GM19035 (cell line): Measurements from ENCODE around the gene MDP1.
"Not testable (repeated sequence)": the region's sequence is repeated elsewhere in the genome, so short reads cannot be mapped to it uniquely, and the experiment has no call there.

Experiments used
- ATAC-seq: cut with Tn5 transposase; IDR thresholded peaks from one replicate; pipeline ENCODE4 v1.9.1; 2021; ENCODE audit not compliant: unreplicated experiment

Gene MDP1

DNA sequence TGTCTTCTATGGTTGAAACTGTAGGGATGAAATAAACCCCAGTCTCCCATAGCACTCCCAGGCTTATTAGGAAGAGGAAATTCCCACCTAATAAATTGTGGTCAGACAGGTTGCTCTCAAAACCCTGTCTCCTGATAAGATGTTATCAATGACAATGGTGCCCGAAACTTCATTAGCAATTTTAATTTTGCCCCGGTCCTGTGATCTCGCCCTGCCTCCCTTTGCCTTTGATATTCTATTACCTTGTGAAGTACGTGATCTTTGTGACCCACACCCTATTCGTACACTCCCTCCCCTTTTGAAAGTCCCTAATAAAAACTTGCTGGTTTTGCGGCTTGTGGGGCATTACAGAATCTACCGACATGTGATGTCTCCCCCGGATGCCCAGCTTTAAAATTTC lies 13.3 kb downstream of the MDP1 start:
- not testable (repeated sequence) for ATAC-seq

DNA sequence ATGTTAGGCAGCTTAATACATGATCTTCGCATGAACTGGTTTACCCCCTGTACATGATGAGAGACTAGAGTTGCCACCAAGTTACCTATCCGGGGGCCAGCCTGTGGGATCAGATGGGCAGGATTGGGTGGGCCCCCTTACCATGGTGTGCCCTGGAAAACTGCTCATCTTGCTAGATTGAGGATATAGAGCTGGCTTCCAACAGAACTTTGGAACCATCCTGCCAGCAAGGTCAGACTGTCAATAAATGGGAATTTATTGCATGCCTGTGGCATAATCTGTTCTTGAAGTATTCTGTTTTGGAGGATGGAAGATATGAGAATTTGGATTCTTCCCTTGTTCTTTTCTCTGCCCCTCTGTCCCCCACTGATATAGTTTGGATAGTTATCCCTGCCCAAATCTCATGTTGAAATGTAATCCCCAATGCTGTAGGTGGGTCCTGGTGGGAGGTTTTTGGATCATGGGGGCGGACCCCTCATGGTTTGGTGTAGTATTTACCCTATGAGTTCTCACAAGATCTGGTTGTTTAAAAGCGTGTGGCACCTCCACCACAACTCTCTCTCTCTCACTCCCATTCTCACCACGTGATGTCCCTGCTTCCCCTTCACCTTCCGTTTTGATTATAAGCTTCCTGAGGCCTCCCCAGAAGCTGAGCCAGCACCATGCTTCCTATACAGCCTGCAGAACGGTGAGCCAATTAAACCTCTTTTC lies 16.9 kb downstream of the MDP1 start:
- ATAC-seq = no peak

DNA sequence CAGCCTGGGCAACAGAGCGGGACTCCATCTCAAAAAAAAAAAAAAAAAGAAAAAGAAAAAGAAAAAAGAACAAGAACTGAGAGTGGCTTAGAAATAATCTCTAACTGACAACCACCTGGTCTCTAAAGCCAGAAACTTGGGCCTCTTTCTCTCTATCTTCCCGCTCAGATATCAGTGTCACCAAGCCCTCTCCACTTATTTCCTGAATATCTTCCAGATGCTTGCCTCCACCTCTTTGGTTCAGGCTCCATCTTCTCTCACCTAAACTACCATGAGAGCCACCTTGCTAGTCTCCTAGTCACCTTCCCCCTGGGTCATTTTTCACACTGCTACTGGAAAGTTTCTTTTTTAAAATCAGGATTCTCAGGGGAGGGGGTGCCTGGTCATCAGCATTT lies 18.8 kb downstream of the MDP1 start:
- ATAC-seq = no peak

DNA sequence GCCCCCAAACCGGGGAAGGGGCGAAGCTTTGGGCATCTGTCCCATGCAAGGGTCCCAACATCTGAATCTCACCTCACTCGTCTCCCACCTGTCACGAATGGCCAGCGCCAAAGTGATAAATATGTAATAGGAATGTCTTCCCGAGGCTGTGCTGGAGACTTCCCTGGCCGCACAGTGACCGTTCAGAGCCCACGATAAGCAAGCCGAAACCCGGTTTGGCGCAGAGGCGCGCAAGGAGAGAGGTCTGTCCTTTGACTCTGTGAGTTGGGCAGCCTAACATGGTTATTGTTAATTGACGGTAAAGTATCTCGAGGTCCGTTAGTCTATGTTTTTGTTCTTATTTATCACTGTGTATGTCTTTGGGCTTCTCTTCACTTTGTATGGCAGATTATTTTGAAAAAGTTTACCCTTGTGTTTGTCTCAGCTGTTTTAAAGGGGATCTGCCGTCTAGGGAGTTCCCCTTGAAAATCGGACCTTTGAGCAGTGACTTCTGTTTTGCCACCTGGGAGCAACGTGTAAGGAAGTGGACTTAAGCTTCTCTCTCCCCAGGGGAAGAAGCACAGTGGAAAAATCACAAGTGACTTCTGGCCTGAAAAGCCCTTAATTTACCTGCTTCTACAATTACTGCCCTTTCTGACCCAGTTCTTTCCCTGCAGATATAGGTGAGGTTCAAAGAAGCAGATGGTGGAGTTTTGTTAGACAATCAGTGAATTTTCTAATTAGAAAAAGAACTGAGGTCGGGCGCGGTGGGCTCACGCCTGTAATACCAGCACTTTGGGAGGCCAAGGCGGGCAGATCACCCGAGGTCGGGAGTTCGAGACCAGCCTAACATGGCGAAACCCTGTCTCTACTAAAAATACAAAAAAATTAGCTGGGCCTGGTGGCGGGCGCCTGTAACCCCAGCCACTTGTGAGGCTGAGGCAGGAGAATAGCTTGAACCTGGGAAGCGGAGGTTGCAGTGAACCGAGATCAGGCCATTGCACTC lies 19.5 kb downstream of the MDP1 start:
- ATAC-seq = peak; percentile 23

- peak; percentile 81 for ATAC-seq
These were observed 20.4 kb downstream of the MDP1 start, which contains the start of gene TM9SF1 for GRCh38 chr14:24195186-24196070. Gene TM9SF1 (minus strand): TSS chr14:24195441. CDS start chr14:24195019, 422 bp downstream.

DNA sequence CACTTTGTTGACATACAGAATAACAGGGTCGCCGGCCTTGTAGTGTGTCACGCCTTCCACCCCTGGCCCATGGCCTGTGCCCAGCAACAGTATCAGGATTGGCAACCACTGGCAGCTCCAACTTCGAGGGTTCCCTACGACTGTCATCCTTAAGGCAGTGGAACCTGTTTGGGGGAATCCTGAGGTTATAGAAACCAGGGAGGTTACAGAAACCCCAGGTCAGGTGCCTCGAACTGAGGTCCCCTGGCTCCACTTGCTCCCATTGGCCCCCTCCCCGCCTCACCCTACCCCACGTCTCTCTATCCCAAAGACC lies 21.0 kb downstream of the MDP1 start:
- ATAC-seq = no peak

- no peak for ATAC-seq
These were observed 21.5 kb downstream of the MDP1 start for GRCh38 chr14:24194186-24194872.

DNA sequence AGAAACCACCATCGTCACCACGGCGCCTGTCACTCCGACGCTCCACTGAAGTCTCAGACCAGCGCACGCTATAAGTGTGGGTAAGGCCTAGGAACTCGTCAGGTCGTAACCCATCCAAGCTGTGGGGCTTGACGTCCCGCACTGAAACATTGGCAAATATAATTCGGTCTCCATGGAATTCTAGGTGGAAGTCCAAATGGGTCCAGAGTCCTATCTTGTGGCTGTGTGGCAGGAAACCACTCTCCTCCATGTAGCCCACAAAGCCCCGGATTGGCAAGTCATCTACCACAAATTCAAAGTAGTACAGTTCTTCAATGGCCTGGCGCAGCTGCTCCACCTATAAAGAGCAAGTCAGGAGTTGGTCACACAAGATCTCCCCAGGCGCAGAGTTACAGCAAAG lies 22.9 kb downstream of the MDP1 start:
- ATAC-seq = no peak

DNA sequence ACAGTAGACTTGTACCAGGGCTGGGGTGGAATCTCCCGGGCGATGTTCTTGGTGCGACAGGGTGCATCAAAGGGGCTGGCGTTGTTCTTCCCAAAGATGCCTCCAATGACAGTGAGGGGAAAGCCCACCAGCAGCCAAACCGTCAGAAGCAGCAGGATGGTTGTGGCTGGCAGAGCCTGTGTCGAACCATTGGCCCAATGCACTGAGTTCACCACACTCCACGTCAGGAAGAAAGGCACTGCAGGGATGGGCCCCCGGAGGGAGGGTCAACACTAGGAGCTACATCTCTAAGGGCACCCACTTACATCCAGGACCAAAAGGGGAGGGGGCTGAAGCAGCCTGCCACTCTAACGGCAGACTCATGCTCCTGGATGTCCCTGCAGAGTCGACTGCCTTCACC lies 25.4 kb downstream of the MDP1 start:
- no peak for ATAC-seq

DNA sequence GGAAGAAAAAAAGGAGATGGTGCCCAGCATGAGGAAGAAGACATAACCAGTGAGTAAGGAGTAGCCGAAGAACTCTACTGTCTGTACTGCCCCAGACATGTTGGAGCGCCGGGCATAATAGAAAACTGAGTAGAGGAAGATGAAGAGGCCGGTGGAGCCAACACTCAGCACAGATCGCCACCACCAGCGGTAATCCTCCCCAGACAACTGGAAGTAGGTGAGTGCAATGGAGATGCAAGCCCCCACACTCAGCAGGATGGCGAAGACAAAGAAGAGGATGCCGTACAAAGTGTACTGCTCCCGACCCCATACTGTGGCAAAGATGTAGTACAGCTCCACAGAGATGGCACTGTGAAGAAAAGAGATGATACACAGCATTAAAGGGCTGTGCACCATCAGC lies 26.4 kb downstream of the MDP1 start:
- no peak for ATAC-seq

DNA sequence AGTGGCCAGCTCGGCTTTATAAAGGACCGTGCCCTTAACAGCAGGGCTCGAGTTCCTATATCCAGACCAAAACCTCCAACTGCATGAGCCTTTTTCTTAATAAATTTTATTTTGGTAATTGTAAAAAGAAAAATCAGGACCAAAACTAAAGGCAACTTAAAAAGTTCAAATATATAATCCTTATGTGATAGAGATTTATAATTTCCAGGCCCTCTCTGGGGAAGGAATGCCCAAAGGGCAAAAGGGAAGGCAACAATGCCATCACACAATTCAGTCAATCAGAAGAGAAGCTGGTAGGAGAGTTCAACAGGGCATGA lies 26.8 kb downstream of the MDP1 start:
- ATAC-seq = no peak

GRCh38 chr14:24188251-24189058 lies 27.4 kb downstream of the MDP1 start, which contains the start of gene IPO4:
Gene IPO4 (minus strand): TSS chr14:24188816. CDS start chr14:24188787, 29 bp downstream.
- peak; percentile 83 for ATAC-seq

DNA sequence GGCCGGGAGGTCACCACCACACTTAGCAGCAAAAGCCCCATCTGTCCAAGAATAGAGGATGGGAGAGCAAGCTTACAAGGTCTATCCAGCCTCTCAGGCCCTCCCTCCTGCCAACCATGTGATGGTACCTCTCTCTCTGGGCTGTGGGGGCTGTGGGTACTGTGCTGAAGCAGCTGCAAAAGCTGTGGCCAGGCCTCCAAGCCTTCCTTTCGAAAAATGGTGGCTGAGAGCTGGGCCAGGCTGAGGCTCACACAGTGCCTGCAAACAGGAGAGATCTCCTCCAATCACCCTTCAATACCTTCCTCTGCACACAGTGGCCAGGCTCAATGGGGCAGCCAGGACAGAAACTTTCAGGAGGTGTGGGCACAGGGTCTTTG lies 28.3 kb downstream of the MDP1 start:
- ATAC-seq = no peak

DNA sequence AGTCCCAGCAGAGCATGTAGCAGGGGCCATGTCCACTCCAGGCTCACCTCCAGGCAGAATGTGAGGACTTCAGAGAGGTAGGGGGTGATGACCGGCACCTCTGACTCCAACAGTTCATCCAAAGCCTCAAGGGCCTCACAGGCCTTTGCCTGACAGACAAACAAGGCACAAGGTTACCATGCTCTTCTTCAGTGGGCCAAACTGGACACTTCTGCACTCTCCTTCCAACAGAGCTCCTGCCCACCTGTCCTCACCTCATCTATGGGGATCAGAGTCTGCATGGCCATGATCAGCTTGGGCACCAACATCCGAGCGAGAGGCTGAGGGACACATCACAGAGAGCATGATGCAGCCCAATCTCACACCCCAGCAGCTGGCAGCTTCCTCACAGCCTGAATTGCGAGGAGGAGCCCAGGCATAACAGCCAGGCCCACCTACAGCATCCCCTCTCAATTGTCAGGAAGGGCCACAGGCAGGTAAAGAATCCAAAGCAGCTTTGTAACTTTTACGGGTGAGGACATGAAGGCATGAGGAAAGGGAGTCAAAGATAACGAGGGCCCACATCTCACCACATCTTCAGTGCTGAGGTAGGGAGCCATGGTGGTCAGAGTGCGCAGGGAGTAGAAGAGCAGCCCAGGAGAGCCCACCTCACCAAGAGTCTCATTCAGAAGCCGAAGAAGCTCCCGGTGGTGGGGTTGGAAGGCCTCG lies 28.9 kb downstream of the MDP1 start:
- no peak for ATAC-seq

DNA sequence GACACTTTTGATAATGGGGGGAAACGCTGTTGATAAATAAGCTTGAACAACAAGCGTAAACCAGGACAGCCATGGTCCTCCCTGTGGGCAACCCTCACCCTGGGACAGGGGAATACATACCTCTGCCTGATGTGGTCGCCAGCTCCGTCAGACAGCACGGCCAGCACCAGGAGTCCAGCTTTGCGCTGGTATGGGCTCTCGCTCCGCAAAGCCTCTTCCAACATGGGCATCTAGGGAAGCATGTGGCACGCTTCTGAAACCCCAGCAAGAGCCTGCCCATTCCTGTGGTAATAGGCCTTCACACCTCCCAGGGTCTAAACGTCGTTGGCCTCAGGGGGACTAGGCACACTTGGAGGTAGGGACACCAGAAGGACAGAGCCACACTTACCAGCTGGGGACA lies 30.1 kb downstream of the MDP1 start:
- ATAC-seq = no peak

DNA sequence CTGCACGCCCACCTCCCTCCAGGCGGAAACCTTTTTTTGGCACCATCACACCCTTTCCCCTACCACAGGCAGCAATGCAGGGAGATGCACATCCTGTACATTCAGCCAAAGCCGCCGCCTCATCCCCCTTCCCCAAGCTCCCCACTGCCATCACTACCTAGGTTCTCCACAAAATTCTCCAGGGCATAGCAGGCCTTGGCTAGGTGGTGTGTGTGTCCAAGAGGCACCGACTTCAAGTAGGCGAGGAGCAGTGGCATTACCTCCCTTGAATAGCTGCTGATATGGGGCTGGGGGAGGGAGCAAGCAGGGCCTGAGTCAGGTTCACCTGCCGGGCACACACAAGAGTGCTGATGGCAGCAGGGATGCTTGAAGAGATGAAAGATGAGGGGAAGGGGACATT lies 30.8 kb downstream of the MDP1 start:
- ATAC-seq = no peak

DNA sequence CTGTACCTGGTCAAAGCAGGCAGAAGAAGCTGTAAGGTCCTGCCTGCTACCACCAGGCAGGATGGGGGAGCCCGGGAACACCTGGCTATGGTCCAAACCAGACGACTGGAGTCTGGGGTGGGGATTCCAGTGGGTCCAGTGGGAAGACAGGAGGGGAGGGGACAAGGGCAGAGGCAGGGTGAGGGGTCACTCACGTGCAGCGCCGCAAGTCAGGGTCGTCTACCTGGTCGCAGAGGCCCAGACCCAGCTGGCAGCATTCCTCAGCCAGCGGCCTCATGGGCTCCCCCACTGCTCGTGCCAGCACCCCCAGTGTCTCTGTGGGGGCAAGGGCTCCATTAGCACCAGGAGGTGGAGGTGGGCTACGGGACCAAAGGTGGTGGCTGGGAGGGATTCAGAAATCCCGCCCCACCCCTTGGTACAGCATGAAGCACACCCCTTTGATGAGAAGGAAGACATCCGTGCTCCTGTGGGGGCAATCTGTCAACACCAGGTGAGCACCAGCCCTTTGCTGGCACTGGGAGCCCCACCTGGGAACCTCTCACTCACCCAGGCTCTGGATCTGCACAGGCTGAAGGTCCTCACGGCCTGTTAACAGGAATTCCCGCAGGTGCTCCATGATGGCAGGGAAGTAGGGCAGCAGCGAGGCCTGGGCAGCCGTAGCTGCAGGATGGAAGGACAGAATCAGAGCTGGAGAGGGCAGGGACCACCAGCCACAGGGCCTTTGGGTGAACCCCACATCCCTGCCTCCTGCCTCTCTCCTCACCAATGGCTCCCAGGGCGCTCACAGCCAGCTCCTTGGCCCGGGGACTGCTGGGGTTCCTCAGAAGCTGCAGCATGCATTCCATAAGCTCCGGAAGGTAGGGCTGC lies 31.5 kb downstream of the MDP1 start:
- ATAC-seq = no peak

GRCh38 chr14:24183014-24183481 lies 32.8 kb downstream of the MDP1 start:
- ATAC-seq = no peak
